Measurements from ENCODE around the gene CC2D2A.

- TF ChIP-seq CTCF (IDR thresholded peaks at IDR 0.05 in 8 of 11, conservative IDR thresholded peaks at IDR 0.05 in 3 of 11) (no peak), POLR2AphosphoS5 (IDR thresholded peaks at IDR 0.05) (no peak)
Observed at GRCh38 chr4:15550491-15550890, 80.8 kb downstream of the CC2D2A start.
